A673 (cell line): ENCODE measurements around the gene MSMO1. TPM values are rescaled to one million over a fixed set of nuclear protein-coding genes. Genes with fewer than 3 reads are reported as not detected.

ENCODE experiments used
- BruUV-seq: library from RNA; stranded (reverse); fragments of 400-500 nt; replicated peaks from 2 replicates; lab custom pipeline; 2021; lab: Mats Ljungman, UMichigan
- CTCF ChIA-PET: fragments of 300-600 bp; sonication (Branson Sonifier 250); formaldehyde crosslinking; loops from one replicate; lab custom pipeline; 2022; ENCODE audit warnings: antibody characterized with exemption; lab: Charles Lee
- POLR2A ChIA-PET: fragments of 300-600 bp; sonication (Branson Sonifier 250); formaldehyde crosslinking; loops from one replicate; lab custom pipeline; 2022; ENCODE audit warnings: antibody characterized with exemption; ENCODE audit not compliant: low non-redundant PET; lab: Charles Lee
- DNase-seq: peaks from one replicate; pipeline ENCODE4 v3.0.0-alpha.2; 2015; ENCODE audit warnings: low spot score
- H3K27ac ChIP-seq: fragments of 200-600 bp; sonication (generic); 2 replicates; pipeline ENCODE4 v1.5.1; 2016; ENCODE audit warnings: mixed run types, low read depth, mild to moderate bottlenecking, mixed read lengths, antibody characterized with exemption, low read length; ENCODE audit not compliant: poor library complexity, severe bottlenecking
- H3K27me3 ChIP-seq: fragments of 200-600 bp; sonication (generic); replicated peaks from 2 replicates; pipeline ENCODE4 v1.6.1; 2017; ENCODE audit warnings: mixed run types, low read depth, mild to moderate bottlenecking, mixed read lengths, antibody characterized with exemption, low read length; ENCODE audit not compliant: insufficient read depth, poor library complexity
- H3K36me3 ChIP-seq: fragments of 200-600 bp; sonication (generic); 2 replicates; pipeline ENCODE4 v1.6.1; 2016; ENCODE audit warnings: mixed run types, mild to moderate bottlenecking, mixed read lengths, antibody characterized with exemption, low read length; ENCODE audit not compliant: insufficient read depth, poor library complexity, severe bottlenecking
- H3K4me1 ChIP-seq: fragments of 200-600 bp; sonication (generic); 2 replicates; pipeline ENCODE4 v1.6.1; 2017; ENCODE audit warnings: mixed run types, mild to moderate bottlenecking, mixed read lengths, antibody characterized with exemption, low read length; ENCODE audit not compliant: insufficient read depth, poor library complexity, severe bottlenecking
- H3K4me3 ChIP-seq: fragments of 200-600 bp; sonication (generic); 2 replicates; pipeline ENCODE4 v1.5.1; 2016; ENCODE audit warnings: low read depth, mixed run types, mild to moderate bottlenecking, mixed read lengths, low read length; ENCODE audit not compliant: poor library complexity, severe bottlenecking
- H3K9me3 ChIP-seq: fragments of 200-600 bp; sonication (generic); 2 replicates; pipeline ENCODE4 v1.6.1; 2016; ENCODE audit warnings: mixed run types, low read depth, mild to moderate bottlenecking, mixed read lengths, antibody characterized with exemption, low read length; ENCODE audit not compliant: poor library complexity, severe bottlenecking
- EZH2 ChIP-seq: fragments of 200-600 bp; sonication (generic); IDR thresholded peaks from 2 replicates; pipeline ENCODE4 v1.6.1; 2017; ENCODE audit warnings: borderline replicate concordance, low read depth, mild to moderate bottlenecking, mixed read lengths, antibody characterized with exemption, low read length; ENCODE audit not compliant: poor library complexity, severe bottlenecking
- intact Hi-C: fragments of 100-400 bp; cut with micrococcal nuclease; formaldehyde crosslinking; loops from one replicate; pipeline ENCODE4 v1.10.0; 2022; ENCODE audit not compliant: unreplicated experiment
- total RNA-seq: library from RNA; stranded (reverse); gene quantifications from 2 replicates; pipeline ENCODE4 v1.2.3, GENCODE V29; 2021
- TF ChIP-seq, protein P1 (sequence below): fragments of 300-800, 200-600 bp; sonication (generic); conservative IDR thresholded peaks from 2 replicates; pipeline ENCODE4 v1.5.1; 2017; ENCODE audit warnings: low read depth, mild to moderate bottlenecking, antibody characterized with exemption, low read length, moderate library complexity, mixed read lengths

MSMO1 gene
- total RNA-seq, 1 experiment from 2014 or later: 137 TPM

DNA sequence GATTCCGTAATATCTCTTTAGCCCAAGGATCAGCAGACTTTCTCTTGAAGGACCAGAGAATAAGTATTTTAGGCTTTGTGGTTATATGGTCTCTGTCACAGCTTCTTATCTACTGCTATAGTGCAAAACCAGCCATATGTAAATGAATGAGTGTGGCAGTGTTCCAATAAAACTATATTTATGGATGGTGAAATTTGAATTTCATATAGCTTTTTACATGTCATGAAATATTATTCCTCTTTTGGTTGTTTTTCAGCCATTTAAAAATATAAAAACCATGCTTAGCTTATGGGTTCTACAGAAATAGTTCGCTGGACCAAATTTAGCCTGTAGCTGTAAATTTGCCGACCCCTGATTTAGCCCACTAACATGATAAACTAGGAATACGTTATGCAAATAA lies 18.0 kb upstream of the MSMO1 start:
- POLR2A ChIA-PET: no interaction called here
- no peaks in the 10 kb centered on the region for H3K4me1 ChIP-seq

GRCh38 chr4:165312506-165312905 lies 15.0 kb upstream of the MSMO1 start:
- TF ChIP-seq, protein P1, sequence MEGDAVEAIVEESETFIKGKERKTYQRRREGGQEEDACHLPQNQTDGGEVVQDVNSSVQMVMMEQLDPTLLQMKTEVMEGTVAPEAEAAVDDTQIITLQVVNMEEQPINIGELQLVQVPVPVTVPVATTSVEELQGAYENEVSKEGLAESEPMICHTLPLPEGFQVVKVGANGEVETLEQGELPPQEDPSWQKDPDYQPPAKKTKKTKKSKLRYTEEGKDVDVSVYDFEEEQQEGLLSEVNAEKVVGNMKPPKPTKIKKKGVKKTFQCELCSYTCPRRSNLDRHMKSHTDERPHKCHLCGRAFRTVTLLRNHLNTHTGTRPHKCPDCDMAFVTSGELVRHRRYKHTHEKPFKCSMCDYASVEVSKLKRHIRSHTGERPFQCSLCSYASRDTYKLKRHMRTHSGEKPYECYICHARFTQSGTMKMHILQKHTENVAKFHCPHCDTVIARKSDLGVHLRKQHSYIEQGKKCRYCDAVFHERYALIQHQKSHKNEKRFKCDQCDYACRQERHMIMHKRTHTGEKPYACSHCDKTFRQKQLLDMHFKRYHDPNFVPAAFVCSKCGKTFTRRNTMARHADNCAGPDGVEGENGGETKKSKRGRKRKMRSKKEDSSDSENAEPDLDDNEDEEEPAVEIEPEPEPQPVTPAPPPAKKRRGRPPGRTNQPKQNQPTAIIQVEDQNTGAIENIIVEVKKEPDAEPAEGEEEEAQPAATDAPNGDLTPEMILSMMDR: no peak
- no peak for TF ChIP-seq EZH2
- no peaks in the 10 kb centered on the region for H3K4me1 ChIP-seq
- DNase-seq: no peak
- H3K9me3 ChIP-seq: no peaks in the 10 kb centered on the region
- BruUV-seq: no TSS peak
- CTCF ChIA-PET: no interaction called here
- H3K4me3 ChIP-seq: no peak overlapping the region
- POLR2A ChIA-PET: no interaction called here
- H3K27me3 ChIP-seq: no peaks in the 10 kb centered on the region
- H3K36me3 ChIP-seq: no peaks in the 10 kb centered on the region
- intact Hi-C loops: no loop called here
- H3K27ac ChIP-seq: no peak overlapping the region

More for the DNA sequence above, 18.0 kb upstream of the MSMO1 start:
- TF ChIP-seq EZH2: no peak
- TF ChIP-seq, protein P1: no peak
- Histone ChIP-seq H3K27ac (no peak overlapping the region), H3K9me3 (no peaks in the 10 kb centered on the region), H3K27me3 (no peaks in the 10 kb centered on the region), H3K36me3 (no peaks in the 10 kb centered on the region), H3K4me3 (no peak overlapping the region)
- intact Hi-C loops: no loop called here
- no TSS peak for BruUV-seq
- no peak for DNase-seq
- CTCF ChIA-PET: no interaction called here

- CTCF ChIA-PET: no interaction called here
- no peaks in the 10 kb centered on the region for H3K9me3 ChIP-seq
- H3K27ac ChIP-seq: no peak overlapping the region
- no peaks in the 10 kb centered on the region for H3K27me3 ChIP-seq
- POLR2A ChIA-PET: no interaction called here
- no TSS peak for BruUV-seq
- intact Hi-C loops: no loop called here
- no peak for TF ChIP-seq EZH2
- TF ChIP-seq, protein P1: no peak
- no peak overlapping the region for H3K4me3 ChIP-seq
- H3K36me3 ChIP-seq: no peaks in the 10 kb centered on the region
- peak; percentile 18 for DNase-seq
- H3K4me1 ChIP-seq: no peaks in the 10 kb centered on the region
These were observed 8.4 kb upstream of the MSMO1 start for GRCh38 chr4:165319030-165319429.
